GM18861 (cell line): ENCODE data around the gene SPAG6.
A peak's percentile ranks its signal among the peaks of the same experiment; 100 is the strongest.

Experiments used
- ATAC-seq: cut with Tn5 transposase; IDR thresholded peaks from one replicate; pipeline ENCODE4 v1.9.1; 2021; ENCODE audit not compliant: unreplicated experiment

Gene SPAG6

GRCh38 chr10:22429981-22430421, 84.7 kb downstream of the SPAG6 start:
- ATAC-seq, result no peak

- no peak for ATAC-seq
Observed at GRCh38 chr10:22433875-22434274, 88.6 kb downstream of the SPAG6 start.

GRCh38 chr10:22434521-22434920, 89.2 kb downstream of the SPAG6 start:
- ATAC-seq, result no peak

GRCh38 chr10:22435650-22436049, 90.4 kb downstream of the SPAG6 start:
- ATAC-seq, result no peak

GRCh38 chr10:22436526-22436892, 91.2 kb downstream of the SPAG6 start:
- peak; percentile 34 for ATAC-seq

- ATAC-seq, result peak; percentile 84
Observed at GRCh38 chr10:22436893-22437619, 91.8 kb downstream of the SPAG6 start.

GRCh38 chr10:22437620-22438588, 92.6 kb downstream of the SPAG6 start:
- peak; percentile 14 for ATAC-seq

GRCh38 chr10:22438711-22439110, 93.4 kb downstream of the SPAG6 start:
- ATAC-seq, result no peak

GRCh38 chr10:22442063-22442462, 96.8 kb downstream of the SPAG6 start:
- ATAC-seq, result no peak

- ATAC-seq, result no peak
Observed at GRCh38 chr10:22442468-22442867, 97.2 kb downstream of the SPAG6 start.

- no peak for ATAC-seq
Observed at GRCh38 chr10:22443175-22443901, 98.0 kb downstream of the SPAG6 start.

- ATAC-seq, result no peak
Observed at GRCh38 chr10:22444219-22444788, 99.0 kb downstream of the SPAG6 start.

- ATAC-seq, result no peak
Observed at GRCh38 chr10:22445495-22445894, 100.2 kb downstream of the SPAG6 start.

- ATAC-seq, result no peak
Observed at GRCh38 chr10:22447068-22447467, 101.8 kb downstream of the SPAG6 start.

GRCh38 chr10:22451346-22451745, 106.0 kb downstream of the SPAG6 start:
- ATAC-seq, result no peak

- no peak for ATAC-seq
Observed at GRCh38 chr10:22453320-22453719, 108.0 kb downstream of the SPAG6 start.

GRCh38 chr10:22453948-22454591, 108.8 kb downstream of the SPAG6 start:
- ATAC-seq, result no peak

GRCh38 chr10:22454634-22455033, 109.3 kb downstream of the SPAG6 start:
- no peak for ATAC-seq

GRCh38 chr10:22455068-22455857, 110.0 kb downstream of the SPAG6 start:
- no peak for ATAC-seq

GRCh38 chr10:22456486-22456885, 111.2 kb downstream of the SPAG6 start:
- no peak for ATAC-seq
